ENCODE results near the gene SERINC4.

GRCh38 chr15:43795197-43795596 lies 4.8 kb downstream of the SERINC4 start:
- TF ChIP-seq, protein P1, sequence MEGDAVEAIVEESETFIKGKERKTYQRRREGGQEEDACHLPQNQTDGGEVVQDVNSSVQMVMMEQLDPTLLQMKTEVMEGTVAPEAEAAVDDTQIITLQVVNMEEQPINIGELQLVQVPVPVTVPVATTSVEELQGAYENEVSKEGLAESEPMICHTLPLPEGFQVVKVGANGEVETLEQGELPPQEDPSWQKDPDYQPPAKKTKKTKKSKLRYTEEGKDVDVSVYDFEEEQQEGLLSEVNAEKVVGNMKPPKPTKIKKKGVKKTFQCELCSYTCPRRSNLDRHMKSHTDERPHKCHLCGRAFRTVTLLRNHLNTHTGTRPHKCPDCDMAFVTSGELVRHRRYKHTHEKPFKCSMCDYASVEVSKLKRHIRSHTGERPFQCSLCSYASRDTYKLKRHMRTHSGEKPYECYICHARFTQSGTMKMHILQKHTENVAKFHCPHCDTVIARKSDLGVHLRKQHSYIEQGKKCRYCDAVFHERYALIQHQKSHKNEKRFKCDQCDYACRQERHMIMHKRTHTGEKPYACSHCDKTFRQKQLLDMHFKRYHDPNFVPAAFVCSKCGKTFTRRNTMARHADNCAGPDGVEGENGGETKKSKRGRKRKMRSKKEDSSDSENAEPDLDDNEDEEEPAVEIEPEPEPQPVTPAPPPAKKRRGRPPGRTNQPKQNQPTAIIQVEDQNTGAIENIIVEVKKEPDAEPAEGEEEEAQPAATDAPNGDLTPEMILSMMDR (IDR thresholded peaks at IDR 0.05): no peak
- TF ChIP-seq POLR2A (IDR thresholded peaks at IDR 0.05): no peak
- no peak for TF ChIP-seq EP300 (IDR thresholded peaks at IDR 0.05)
- TF ChIP-seq POLR2AphosphoS5 (IDR thresholded peaks at IDR 0.05): no peak

All from stomach (tissue), 4 donors.